ENCODE data around the gene ACSS3.

ACSS3 gene

DNA sequence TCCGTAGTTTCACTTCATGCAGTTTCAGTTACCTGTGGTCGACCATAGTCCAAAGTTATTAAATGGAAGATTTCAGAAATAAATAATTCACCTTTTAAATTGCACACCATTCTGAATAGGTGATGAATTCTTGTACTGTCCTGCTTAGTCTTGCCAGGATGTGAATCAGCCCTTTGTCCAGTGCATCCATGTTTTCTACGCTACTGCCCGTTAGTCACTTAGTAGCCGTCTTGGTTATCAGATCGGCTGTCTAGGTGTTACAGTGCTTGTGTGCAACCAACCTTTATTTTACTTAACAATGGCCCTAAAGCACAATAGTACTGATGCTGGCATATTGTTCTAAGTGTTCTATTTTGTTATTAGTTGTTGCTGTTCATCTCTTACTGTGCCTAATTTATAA, 146.7 kb downstream of the ACSS3 start:
- DNase-seq (ENCODE audit: low read depth): no peak

GRCh38 chr12:81229759-81230158, 151.9 kb downstream of the ACSS3 start:
- DNase-seq (ENCODE audit: low read depth): no peak

DNA sequence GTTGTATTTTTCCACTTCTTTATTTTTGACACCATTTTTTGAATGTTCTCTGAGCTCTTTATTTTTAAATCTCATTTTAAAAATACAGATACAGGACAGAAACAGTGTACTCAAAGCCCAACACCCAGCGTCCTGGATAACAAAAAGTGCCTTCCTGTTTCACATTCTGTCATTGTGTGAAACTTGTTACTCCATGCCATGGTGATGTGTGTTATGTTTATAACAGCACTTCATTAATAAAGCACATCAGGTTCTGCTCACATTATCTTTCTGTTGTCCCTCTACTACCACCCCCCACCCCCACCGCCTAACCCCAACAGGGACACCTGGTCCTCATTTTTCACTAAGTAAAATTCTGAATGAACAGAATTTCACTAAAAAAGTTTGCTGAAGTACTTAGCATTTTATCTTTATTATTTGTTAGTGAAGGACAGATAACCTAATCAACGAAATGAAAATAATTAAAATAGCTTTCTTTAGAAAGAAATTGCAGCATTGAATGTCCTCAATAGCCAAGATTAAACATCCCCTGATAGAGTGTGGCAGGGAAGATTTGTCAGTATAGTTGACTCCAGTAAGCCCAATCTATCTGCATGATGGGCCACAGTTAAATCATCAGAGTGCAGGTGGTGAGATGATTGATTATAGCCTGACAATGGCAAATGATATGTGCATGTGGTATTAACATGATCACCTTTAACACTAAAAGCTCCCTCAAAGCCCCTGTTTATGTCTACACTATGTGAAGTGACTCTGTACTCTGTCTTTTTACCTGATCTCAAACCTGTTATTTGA, 153.9 kb downstream of the ACSS3 start:
- no peak for DNase-seq (ENCODE audit: low read depth)

GRCh38 chr12:81245458-81245857, 167.6 kb downstream of the ACSS3 start:
- DNase-seq (ENCODE audit: low read depth): no peak

DNA sequence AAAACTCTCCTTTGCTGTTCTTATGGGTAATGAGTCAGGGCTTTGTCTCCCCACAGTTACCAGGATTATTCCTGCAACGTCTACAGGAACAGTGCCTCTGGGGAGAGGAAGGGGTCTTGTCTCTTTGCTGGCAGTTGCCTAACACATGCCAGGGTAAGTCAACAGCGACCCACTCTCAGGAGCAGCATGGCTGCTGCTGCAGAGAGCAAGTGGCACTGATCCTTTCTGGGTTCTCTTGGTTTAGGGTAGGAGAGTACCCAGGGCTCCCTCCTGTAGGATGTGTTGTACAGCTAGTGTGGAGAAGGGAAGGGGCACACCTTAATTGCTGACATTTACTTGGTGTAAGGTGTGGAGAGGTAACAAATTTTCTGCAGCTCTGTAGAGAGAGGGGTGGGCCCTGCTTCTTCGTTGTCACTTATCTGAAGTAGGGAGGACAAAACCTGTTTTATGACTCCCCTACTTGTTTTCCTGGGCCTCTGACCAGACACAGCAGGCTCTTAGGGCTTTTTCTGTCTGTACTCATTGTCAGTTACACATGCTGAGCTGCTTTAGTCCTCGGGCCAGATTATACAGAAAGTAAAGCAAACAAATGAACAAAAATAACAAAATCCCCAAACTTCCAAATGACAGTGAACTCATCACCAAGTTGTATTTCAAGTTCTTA, 168.2 kb downstream of the ACSS3 start:
- DNase-seq (ENCODE audit: low read depth): no peak

- no peak for DNase-seq (ENCODE audit: low read depth)
Measured at GRCh38 chr12:81249976-81250375, 172.1 kb downstream of the ACSS3 start.

DNA sequence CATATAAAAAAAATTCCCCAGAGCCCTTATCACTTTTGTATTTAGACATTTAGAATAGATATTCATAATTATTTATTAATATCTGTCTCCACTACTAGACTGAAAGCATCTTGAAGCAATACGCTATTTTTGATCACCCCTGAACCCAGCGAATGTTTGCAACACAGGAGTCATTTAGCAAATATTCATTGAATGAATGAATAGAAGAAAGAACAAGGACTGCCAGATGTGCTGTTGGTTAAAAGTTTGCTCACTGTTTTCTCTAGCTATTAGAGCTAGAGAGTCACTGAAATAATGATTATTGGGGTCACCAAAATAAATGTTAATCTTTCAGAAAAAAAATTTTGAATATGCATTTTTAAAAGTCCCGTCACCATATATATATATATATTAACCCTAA, 174.3 kb downstream of the ACSS3 start:
- DNase-seq (ENCODE audit: low read depth): no peak

DNA sequence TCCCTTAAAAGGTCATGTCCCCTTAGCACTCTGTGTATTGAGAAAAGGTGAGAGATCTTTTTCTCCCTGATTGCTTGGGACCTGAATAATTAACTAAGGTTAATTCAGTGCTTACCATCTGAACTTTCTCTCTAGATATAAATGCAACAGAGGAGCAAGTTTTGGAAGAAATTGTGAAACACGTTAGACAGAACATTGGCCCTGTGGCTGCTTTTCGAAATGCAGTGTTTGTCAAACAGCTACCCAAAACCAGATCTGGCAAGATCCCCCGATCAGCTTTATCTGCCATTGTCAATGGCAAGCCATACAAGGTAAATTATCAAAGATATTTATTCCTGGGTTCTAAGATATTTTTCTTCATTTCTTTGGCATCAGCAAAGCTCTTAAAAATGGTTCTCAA, 175.5 kb downstream of the ACSS3 start:
- DNase-seq (ENCODE audit: low read depth): no peak

DNA sequence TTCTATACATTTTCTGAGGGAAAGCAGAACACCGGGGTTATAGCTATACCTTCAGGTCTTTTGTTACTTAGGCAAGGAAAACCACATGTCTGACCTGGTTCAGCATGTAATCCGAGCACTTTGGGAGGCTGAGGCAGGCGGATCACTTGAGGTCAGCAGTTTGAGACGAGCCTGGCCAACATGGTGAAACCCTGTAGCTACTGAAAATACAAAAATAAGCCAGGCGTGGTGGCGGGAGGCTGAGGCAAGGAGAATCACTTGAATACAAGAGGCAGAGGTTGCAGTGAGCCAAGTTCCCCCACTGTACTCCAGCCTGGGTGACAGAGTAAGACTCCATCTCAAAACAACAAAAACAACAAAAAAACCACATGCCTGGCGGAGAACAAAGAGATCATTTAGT, 177.6 kb downstream of the ACSS3 start:
- DNase-seq (ENCODE audit: low read depth): no peak

- DNase-seq (ENCODE audit: low read depth): no peak
Measured at GRCh38 chr12:81255947-81256346, 178.1 kb downstream of the ACSS3 start.

GRCh38 chr12:81257947-81258551, 180.2 kb downstream of the ACSS3 start:
- no peak for DNase-seq (ENCODE audit: low read depth)

GRCh38 chr12:81259360-81259759, 181.5 kb downstream of the ACSS3 start:
- DNase-seq (ENCODE audit: low read depth): no peak

DNA sequence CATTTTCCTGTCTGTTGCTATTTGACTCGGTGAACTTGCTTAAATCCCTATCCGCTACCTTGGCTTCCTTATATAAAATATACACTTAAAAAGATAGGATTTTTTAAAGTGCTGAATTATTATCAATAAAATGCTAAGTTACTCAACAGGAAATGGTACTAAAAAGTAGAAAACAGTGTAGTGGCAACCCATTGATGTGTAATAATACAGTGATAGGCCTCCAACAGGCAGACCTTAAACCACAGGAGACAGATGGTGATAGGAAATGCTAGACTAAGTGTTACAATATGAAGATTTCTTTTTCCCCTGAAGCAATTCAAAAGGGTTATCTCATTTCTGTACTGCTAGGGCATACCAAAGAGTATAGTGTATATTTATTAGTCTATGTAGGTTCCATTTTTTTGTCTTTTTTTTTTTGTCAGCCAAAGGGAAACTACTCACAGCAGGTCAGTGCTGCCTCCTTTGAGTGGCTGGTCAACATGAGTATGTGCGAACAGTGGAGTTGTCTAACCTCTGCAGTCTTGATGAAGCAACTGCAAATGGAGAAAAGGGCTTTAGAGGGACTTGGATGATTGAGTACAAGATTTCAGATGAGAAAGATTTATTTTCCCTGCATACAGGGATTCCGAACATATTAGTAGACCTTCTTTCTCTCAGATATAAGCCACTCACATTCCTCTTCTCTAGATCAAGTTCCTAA, 183.8 kb downstream of the ACSS3 start:
- DNase-seq (ENCODE audit: low read depth): no peak

DNA sequence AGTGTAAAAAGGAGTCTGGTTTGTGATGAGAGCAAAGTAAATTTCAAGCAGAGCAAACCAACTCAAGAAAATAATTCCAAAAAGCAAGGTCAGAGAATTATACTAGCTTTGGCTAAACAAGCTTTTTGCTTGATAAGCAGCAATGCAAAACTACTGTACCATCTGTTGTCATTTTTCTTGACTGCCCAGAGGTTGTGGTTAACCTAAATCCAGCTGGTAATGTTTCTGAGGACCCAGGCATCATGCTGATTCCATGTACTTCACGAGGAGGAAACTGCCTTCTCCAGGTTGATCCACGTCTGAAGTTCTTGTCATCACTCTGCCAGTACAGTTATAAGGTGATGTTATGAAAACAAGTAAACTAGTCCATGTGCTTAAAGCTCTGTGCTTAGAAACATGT, 185.2 kb downstream of the ACSS3 start:
- no peak for DNase-seq (ENCODE audit: low read depth)

DNA sequence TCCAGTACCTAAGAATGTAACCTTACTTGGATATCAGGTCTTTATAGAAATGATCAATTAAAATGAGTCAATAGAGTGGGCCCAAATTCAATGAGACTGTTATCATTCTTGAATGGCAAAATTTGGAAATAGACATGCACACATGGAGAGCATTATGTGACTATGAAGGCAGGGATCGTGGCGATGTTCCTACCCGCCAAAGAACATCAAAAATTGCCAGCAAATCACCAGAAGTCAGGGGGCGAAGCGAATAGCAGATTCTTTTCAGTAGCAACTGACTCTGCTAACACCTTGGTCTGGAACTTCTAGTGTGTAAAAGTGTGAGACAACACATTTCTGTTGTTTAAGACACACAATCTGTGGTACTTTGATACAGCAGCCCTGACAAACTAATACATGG, 192.5 kb downstream of the ACSS3 start:
- DNase-seq (ENCODE audit: low read depth): no peak

DNA sequence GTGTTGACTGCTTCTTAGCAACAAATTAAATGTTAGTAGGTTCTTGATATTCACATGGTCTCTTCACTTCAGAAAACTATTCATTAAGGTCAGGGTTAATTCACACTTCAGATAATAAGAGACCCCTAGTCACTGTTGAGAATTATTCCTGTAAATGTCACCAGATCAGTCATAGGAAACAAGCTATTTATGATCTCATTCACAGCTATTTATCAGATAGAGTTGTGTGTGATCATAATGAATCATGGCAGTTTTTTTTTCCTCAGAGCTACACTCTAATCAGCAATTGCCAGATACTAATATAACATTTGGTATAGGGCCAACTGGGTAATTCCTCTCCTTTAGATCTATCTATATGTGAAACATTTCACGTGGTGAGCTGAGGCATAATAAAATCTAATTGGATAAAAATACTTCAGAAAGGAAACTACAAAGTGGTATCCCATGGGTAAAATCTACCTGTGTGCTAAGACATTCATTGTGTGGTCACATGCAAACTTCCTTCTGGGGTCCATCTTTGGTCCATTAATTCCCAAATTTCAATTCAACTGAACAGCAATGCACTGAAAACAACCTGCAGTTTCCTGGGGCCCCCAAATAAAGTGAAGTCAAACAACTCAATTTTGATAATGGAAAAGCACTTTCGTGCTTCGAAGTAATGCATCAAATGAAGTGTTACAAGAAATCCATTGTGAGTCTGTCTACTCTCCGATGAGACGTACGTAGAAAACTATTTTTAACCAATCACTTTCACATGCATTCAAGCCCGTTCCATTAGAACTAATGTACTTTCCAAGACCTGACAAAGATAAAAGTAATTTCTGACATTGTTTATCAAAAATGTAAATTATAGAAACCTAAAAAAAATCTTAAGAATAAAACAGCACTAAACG, 197.0 kb downstream of the ACSS3 start:
- DNase-seq (ENCODE audit: low read depth): no peak

- no peak for DNase-seq (ENCODE audit: low read depth)
Measured at GRCh38 chr12:81284137-81284536, 206.3 kb downstream of the ACSS3 start.

DNA sequence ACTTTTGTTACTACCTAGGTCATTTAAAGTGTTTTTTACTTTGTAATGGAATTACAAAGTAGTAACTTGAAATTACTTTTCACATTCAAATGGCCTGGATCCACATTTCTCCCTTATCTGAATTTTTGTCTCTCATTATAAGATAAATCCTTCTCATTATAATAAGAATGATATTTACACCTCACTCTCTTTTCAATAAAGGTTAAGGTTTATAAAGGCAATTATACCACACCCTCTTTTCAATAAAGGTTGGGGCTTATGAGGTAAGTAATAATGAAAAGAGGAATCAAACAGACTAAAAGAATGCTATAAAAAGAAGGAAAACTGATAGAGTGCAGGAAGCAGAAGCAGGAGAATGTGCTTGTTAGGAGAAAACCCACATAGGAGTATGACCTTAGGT, 210.8 kb downstream of the ACSS3 start:
- no peak for DNase-seq (ENCODE audit: low read depth)

DNA sequence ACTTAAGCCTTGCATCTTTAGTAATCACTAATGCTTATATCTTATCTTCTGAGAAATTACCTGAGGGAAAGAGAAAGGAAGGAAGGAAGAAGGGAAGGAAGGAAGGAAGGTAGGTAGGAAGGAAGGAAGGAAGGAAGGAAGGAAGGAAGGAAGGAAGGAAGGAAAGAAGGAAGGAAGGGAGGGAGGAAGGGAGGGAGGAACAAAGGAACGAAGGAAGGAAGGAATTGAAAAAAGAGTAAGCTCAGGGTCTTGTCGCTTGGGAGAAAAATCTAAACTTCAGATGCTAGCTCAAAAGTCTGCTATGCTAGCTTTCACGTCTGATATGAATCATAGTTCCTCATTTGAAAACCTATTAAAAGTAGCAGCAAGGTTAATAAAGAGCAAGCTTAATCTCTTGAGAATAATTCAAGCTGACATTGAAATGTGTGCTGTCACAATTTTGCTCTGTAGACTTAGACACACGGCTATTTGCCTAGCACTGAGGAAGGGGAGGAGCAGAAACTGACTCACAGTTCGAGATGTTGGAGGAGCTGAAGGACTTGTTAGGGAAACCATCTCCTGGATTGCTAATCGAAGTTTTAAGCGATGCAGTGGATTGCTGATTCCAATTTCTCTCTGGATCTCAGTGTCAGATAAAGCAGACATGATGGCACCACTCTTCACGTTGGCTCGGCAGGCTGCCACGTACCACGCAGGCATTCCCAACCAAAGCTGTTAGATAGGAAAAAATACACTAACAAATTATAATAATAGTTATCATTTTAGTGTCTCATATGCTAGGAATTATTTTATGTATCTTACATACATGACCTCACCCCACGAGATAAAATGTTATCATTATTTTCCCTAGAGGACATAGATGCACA, 216.7 kb downstream of the ACSS3 start:
- no peak for DNase-seq (ENCODE audit: low read depth)

DNA sequence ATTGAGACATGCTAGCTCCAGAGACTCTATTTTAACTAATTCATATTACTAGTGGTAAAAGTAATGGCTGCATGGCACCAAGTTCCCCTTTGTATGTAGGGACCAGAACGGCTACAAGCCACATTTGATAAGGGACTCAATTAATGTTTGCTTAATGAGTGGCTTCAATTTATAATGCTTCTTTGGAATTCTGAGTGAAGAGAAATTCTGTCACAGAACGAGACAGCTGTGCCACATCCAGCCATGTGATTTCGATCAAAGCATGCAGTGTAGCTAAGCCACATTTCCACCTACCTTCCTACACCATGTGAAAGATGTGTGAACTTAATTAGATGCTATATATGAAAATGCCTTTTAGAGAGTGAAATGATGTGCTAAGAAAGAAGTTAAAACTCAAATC, 217.4 kb downstream of the ACSS3 start:
- DNase-seq (ENCODE audit: low read depth): no peak
